Kidney (tissue), 14 donors: ENCODE results near the gene DTX1. TPM values are rescaled to one million over a fixed set of nuclear protein-coding genes. Genes with fewer than 3 reads are reported as not detected.

Experiments used
- DNase-seq, 5 donors: peaks; one replicate each; pipeline ENCODE4 v3.0.0-alpha.2; 2013 to 2020
- FAIRE-seq: peaks from 2 replicates; lab custom pipeline; 2012; peaks lifted over from hg19 to GRCh38; lab: Jason Lieb, UNC
- H3K27ac ChIP-seq, 2 donors: one replicate each; pipeline ENCODE4 v1.7.0; 2013; ENCODE audit warnings: low read depth in 2 of 2, low read length in 2 of 2, inconsistent platforms in 1 of 2
- H3K27me3 ChIP-seq: one replicate; pipeline ENCODE4 v1.7.1; 2013; ENCODE audit warnings: low read length, inconsistent platforms; ENCODE audit not compliant: control insufficient read depth, insufficient read depth
- H3K36me3 ChIP-seq, 3 donors: one replicate each; pipeline versions ENCODE4 v1.7.0 to v1.7.1; 2013; ENCODE audit warnings: low read length in 3 of 3, control low read depth in 1 of 3, inconsistent platforms in 1 of 3; ENCODE audit not compliant: insufficient read depth in 3 of 3, control insufficient read depth in 2 of 3
- H3K4me1 ChIP-seq, 3 donors: one replicate each; pipeline versions ENCODE4 v1.7.0 to v1.7.1; 2013; ENCODE audit warnings: low read length in 3 of 3, inconsistent platforms in 1 of 3, low read depth in 1 of 3; ENCODE audit not compliant: control insufficient read depth in 2 of 3, insufficient read depth in 2 of 3
- H3K4me3 ChIP-seq, 3 donors: one replicate each; pipeline versions ENCODE4 v1.7.0 to v1.8.1; 2013; ENCODE audit warnings: low read length in 3 of 3, control low read depth in 1 of 3, inconsistent platforms in 1 of 3
- H3K9ac ChIP-seq, 3 donors: one replicate each; pipeline versions ENCODE4 v1.7.0 to v1.7.1; 2013; ENCODE audit warnings: low read length in 3 of 3, control low read depth in 1 of 3, inconsistent platforms in 1 of 3
- H3K9me3 ChIP-seq, 3 donors: one replicate each; pipeline versions ENCODE4 v1.7.0 to v1.7.1; 2013; ENCODE audit warnings: low read length in 3 of 3, control low read depth in 1 of 3, inconsistent platforms in 1 of 3; ENCODE audit not compliant: control insufficient read depth in 2 of 3, insufficient read depth in 1 of 3
- intact Hi-C: fragments of 100-400 bp; cut with DNase I; formaldehyde crosslinking; loops from one replicate; pipeline ENCODE4 v1.11.1; 2022
- polyA plus RNA-seq: library from polyadenylated mRNA; stranded (reverse); fragments of 350-450 nt; fragmentation: Illumina TruSeq; extraction: RNeasy Lipid Tissue Mini Kit (QIAGEN cat#74804); gene quantifications from one replicate; pipeline ENCODE4 v1.2.3, GENCODE V29; 2014; ENCODE audit warnings: low read depth, low replicate concordance; ENCODE audit not compliant: insufficient read depth
- total RNA-seq: library from RNA; stranded (reverse); fragmentation: NEBNext Ultra II Directional; extraction: Animal tissue kit (Norgen Biotek cat#: 25700); gene quantifications from one replicate; pipeline ENCODE4 v1.2.1, GENCODE V29; 2021
- TF ChIP-seq, protein P1 (sequence below): IDR thresholded peaks from 3 replicates; pipeline ENCODE4 v1.5.1; 2012; ENCODE audit warnings: mild to moderate bottlenecking, moderate library complexity, borderline replicate concordance; ENCODE audit not compliant: insufficient read depth; ENCODE audit errors: extremely low read depth
- donor health status: control.
- donor health status: control.
- donor health status: control.
- donor health status: control.
- donor health status: control.
- donor health status: DM: yes; HTN: yes; CAD: no.
- donor health status: Normal renal cell carcinoma (clear cell type).

DTX1 gene
- total and polyA plus RNA-seq, 2 donors from 2014 or later = 4.9 to 7.3 TPM

DNA sequence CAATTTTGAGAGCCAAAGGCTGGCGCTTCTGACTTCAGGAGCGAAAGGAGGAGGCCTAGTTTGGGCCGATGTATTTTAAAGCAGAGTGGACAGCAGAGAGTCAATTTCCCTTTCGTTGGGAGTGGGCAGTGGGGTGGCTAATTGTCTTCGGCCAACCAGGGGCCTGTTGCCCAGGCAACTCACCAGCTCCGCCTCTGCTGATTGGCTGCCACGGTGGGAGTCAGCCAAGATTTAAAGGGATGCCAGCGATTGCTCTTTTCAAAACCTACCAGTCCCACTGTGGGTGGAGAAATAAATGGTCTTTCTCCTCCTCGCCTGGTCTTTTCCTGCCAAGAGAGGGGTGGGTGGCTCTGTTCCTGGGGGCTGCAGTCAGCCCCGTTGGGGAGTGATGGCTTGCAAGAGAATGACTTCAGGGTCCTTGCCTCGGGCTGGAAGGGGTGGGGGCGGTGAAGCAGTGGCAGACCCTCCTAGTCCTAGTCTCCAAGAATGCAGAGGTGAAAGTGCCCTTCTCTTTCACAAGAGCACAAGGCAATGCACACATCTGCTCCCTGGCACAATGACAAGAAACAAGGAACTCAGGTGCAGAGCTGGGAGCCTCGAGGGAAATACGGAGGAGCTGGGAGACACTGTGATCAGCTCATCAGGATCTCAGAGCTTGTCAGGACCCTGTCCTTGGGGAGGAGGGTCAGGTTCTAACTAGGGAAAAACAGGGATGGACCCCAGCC is 41.3 kb downstream of the DTX1 start:
- H3K4me1 ChIP-seq = peaks cover 0 to 8% (median 0%) of the 10 kb centered on the region in 3 donors
- TF ChIP-seq, protein P1, sequence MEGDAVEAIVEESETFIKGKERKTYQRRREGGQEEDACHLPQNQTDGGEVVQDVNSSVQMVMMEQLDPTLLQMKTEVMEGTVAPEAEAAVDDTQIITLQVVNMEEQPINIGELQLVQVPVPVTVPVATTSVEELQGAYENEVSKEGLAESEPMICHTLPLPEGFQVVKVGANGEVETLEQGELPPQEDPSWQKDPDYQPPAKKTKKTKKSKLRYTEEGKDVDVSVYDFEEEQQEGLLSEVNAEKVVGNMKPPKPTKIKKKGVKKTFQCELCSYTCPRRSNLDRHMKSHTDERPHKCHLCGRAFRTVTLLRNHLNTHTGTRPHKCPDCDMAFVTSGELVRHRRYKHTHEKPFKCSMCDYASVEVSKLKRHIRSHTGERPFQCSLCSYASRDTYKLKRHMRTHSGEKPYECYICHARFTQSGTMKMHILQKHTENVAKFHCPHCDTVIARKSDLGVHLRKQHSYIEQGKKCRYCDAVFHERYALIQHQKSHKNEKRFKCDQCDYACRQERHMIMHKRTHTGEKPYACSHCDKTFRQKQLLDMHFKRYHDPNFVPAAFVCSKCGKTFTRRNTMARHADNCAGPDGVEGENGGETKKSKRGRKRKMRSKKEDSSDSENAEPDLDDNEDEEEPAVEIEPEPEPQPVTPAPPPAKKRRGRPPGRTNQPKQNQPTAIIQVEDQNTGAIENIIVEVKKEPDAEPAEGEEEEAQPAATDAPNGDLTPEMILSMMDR = no peak
- H3K27me3 ChIP-seq = no peaks in the 10 kb centered on the region
- DNase-seq (peak; percentile 61 to 77 (median 72)), FAIRE-seq (no peak)
- no peaks in the 10 kb centered on the region for H3K36me3 ChIP-seq
- H3K4me3 ChIP-seq = no peak overlapping the region
- no peaks in the 10 kb centered on the region for H3K9me3 ChIP-seq
- H3K27ac ChIP-seq = no peak overlapping the region
- no peak overlapping the region for H3K9ac ChIP-seq
- intact Hi-C loops = no loop called here

DNA sequence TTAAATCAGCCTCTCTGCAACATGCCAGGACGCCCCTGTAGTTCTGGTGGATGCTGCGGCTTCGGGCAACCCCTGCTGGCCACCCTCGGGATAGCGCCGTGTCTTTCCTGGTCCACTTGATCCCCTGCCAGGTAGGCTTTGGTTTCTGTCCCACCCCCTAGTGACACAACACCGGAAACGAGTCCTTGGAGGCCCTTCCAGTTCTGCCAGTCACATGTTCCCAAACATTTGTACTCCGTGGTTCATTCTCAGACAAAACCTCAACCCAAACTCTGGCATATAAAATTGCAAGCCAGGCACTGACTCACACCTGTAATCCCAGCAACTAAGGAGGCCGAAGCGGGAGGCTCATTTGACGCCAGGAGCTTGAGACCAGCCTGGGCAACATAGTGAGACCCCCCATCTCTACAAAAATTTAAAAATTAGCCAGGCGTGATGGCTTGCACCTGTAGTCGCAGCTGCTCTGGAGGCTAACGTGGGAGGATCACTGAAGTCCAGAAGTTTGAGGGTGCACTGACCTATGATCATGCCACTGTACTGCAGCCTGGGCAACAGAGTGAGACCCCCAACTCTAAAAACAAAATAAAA is 42.0 kb downstream of the DTX1 start:
- TF ChIP-seq, protein P1 = peak; percentile 83
- peak overlapping the region; percentile 28 to 76 for H3K27ac ChIP-seq

DNA sequence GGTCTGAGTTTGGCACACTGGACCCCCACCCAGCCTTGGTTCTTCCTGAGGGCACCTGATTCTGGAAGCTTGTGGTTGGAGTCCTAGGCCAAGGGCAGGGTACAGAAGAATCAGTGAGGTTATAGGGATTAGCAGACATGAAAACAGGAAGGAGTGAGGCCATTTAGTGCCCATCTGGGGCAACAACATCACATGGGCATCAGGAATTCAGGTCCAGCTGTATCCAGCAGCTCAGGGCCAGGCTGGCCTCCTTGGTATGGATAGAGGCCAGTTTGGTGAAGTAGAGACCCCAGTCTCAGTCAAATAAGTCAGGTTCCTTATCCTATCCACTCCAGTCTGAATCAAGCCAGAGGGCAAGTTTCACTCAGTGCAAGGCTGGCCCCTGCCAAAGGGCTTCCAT is 42.8 kb downstream of the DTX1 start:
- no peaks in the 10 kb centered on the region for H3K36me3 ChIP-seq
- H3K27ac ChIP-seq = no peak overlapping the region
- FAIRE-seq (no peak), DNase-seq (no peak)
- no peaks in the 10 kb centered on the region for H3K27me3 ChIP-seq
- TF ChIP-seq, protein P1 = no peak
- H3K9ac ChIP-seq = no peak overlapping the region
- no peaks in the 10 kb centered on the region for H3K9me3 ChIP-seq
- H3K4me3 ChIP-seq = no peak overlapping the region
- peaks cover 0 to 10% (median 0%) of the 10 kb centered on the region in 3 donors for H3K4me1 ChIP-seq
- intact Hi-C loops = no loop called here

More for the DNA sequence above, 42.0 kb downstream of the DTX1 start:
- Histone ChIP-seq H3K4me3 (no peak overlapping the region), H3K9ac (peak overlapping the region in 1 of 3 donors; percentile 40), H3K36me3 (no peaks in the 10 kb centered on the region), H3K27me3 (no peaks in the 10 kb centered on the region), H3K4me1 (peaks cover 0 to 8% (median 0%) of the 10 kb centered on the region in 3 donors), H3K9me3 (no peaks in the 10 kb centered on the region)
- FAIRE-seq = peak; percentile 27
- peak; percentile 89 to 91 (median 90) for DNase-seq
- intact Hi-C loops = no loop called here
